Fibroblast of skin of left quadriceps (primary cell): ENCODE data around the gene CEP85L.
"Not testable (repeated sequence)": the region's sequence is repeated elsewhere in the genome, so short reads cannot be mapped to it uniquely, and the experiment has no call there.

ENCODE experiments used
- DNase-seq, 2 experiments: peaks; one replicate each; pipeline ENCODE4 v3.0.0-alpha.2; 2013; ENCODE audit warnings: low read depth in 2 of 2

CEP85L gene

DNA sequence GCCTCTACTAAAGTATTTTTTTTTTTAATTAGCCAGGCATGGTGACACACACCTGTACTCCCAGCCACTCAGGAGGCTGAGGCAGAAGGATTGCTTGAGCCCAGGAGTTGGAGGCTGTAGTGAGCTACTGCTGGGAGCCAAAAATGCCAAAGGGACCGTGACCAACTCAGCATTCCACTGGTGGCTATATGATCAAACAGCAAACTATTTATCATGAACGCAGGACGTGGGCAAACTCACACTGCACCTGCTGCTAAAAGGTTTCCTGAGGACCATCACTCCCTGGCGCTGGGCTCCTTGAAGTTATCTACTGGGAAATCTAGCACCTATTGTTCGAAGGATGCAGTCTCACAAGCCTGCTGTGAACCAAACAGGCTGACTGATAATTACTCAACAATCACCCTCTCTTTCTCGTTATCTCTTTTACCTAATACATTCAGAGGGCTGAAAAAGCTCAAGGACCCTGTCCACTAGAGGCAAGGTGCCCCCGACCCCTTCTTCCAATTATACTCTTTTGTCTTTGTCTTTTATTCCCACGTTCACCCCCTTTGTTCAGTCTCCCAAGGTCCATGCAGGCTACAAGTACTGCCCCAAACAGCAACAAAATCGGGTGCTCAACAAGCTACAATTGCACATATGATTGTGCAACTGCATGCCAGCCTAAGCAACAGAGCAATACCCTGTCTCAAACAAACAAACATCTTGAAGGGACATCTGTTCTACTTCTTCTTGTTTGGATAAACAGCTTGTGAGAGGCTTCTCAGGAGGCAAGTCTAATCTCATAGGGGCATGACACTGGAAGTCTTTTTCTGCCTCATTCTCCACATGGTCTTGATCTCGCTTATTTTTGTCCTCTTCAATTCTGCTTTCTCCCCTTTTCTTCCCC is 151.0 kb downstream of the CEP85L start:
- no peak for DNase-seq

DNA sequence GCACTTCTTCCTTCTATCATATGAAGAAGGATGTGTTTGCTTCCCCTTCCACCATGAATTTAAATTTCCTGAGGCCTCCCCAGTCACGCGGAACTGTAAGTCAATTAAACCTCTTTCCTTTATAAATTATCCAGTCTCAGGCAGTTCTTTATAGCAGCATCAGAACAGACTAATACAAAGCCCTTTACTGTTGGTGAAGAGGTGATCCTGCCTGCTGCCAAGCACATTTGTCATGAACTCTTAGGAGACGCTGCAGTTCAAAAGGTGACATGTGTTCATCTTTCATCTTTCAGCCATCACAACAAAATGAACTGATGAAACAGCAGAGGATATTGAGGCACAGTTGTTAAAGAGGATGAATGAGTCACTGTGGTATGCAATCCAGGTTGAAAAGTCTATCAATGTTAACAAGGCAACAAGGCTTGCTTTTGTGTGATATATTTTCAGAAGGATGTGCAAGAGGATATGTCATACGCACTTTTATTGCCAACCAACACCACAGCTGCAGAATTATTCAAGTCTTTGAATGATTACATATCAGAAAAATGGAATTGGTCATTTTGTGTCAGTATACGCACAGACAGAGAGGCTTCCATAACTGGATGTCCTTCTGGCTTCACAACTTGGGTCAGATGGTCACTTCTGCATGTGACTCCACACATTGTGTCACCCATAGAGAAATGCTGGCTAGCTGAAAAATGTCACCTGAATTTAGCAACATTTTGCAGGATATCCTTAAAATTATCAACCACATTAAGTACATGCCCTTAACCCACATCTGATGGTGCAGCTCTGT is 155.7 kb downstream of the CEP85L start:
- peak; percentile 21 to 25 for DNase-seq

DNA sequence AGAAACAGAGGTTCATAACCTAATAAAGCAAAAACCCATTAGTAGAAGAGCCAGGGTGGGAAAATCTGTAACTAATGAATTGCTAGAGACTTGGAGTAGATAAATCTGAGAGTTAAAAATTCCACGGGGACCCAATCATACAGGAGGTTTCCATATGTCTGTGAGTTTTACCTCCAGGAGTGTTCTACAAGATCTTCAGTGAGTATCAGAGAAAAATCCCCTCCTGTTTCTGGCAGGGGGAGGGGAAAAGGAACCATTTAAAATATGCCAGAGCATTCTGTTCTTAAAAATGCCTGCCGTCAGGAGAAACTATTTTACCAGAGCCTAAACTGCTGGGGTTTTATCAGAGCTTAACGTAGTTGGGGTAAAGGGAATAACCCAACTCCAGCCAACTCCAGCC is 157.3 kb downstream of the CEP85L start:
- DNase-seq, result peak in 1 of 2 experiments; percentile 12

DNA sequence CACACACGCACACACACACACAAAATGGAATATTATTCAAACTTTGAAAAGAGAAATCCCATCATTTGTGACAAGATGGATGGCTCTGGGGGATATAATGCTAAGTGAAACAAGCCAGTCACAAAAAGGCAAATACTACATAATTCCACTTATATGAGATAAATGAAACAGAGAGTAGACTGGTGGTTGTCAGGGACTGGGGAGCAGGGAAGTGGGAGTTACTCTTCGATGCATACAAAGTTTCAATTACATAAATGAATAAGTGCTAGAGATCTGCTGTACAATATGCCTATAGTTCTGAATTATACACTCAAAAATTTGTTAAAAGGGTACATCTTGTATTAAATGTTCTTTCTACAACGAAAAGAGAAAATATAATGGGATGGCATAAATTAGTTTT is 161.4 kb downstream of the CEP85L start:
- no peak for DNase-seq

DNA sequence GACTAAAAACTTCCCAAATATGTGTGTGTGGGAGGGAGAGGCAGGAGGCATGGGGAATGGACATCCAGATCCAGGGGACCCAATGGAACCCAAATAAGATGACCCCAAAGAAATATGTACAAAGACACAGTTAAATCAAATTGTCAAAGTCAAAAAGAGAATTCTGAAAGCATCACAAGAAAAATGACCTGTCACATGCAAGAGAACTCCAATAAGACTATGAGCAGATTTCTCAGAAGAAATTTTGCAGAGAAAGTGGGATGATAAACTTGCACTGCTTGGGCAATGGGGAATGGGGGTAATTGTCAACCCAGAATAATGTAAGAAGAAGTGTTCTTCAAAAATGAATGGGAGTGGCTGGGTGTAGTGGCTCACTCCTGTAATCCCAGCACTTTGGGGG is 162.8 kb downstream of the CEP85L start:
- no peak for DNase-seq

DNA sequence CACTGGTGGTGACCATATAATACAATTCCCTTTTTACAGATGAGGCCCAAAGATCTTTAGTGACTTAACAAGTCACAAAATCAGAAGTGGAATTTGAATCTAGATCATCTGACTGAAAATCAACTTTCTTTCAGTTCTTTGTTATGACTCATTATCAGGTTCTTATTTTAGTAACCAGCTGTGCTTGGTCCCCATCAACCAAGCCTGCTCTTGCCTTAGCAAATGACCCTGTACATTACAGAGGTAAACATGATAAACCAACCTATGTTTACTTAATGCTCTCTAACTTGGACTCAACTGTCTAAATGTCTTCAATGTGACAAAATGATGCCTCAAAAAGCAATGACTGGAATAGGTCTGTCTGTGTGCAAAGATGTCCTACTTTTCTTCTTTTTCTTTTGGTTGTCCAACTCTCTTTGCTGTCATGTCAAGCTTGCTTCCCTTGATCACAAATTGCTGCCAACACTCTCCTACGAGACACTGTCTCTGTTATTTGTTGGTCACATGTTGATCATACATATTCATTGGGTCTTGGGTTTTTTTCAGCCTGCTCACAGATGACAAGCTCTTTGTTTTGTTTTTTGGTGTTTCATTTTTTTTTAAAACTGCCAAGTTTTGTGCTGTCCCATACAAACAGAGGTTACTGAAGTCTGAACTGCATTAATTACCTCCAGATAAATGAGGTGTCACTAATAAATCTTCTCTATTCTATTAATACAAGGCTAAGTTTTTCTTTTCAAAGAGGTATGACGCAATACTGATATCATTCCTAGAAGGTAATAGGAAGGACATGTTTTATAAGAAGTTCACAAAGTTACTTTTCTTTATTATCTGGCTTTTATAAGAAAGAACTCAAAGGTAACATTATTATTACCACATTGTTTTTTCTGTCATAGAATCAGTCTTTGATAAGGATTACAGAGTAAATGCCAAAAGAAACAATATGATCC is 165.5 kb downstream of the CEP85L start:
- DNase-seq, result no peak

DNA sequence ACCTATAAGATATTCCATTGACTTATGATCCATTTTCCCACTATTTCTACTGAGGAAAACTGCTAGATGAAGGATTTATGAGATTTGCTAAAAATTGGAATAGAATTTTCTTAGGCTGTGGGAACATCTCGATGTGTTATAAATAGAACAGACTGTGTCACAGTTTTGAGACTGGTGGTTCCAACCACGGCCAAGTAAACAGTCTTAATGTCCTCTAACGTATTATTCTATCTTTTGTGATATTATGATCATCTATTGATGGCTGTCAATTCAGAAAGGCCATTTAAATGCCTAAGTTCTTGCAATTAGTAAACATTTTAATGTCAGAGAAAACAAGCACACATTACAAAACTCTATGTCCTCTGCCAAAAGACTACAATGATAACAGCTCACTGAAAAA is 174.8 kb downstream of the CEP85L start:
- no peak for DNase-seq

DNA sequence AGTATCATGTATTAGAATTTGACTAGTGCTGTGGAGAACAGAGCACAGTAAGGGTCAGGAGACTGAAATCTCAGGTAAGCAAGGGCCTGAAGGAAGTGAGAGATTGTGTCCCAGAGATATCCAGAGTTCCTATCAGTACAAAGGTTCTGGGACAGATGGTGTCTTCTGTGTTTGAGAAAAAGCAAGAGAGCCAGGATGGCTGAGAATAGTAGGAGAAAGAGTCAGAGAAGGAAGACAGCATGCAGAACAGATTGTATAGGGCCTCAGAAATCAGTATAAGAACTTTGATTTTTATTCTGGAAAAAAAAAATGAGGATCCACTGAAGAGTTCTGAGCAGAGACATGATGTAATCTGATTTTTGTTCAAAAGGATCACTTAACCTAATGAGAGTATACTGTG is 178.1 kb downstream of the CEP85L start:
- DNase-seq, result no peak

DNA sequence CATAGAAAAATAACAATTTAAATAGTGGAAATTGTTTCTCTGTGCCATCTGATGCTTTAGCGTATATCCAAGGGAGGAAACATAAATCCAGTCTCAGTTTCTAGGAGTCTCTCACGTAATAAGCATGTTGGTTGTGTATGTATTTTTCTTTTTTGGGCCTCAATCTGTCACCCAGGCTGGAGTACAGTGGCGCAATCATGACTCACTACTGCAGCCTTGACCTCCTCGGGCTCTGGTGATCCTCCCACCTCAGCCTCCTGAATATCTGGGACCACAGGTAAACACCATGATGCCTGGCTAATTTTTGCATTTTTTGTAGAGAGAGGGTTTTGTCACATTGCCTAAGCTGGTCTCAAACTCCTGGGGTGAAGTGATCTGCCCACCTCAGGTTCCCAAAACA is 181.9 kb downstream of the CEP85L start:
- no peak for DNase-seq

DNA sequence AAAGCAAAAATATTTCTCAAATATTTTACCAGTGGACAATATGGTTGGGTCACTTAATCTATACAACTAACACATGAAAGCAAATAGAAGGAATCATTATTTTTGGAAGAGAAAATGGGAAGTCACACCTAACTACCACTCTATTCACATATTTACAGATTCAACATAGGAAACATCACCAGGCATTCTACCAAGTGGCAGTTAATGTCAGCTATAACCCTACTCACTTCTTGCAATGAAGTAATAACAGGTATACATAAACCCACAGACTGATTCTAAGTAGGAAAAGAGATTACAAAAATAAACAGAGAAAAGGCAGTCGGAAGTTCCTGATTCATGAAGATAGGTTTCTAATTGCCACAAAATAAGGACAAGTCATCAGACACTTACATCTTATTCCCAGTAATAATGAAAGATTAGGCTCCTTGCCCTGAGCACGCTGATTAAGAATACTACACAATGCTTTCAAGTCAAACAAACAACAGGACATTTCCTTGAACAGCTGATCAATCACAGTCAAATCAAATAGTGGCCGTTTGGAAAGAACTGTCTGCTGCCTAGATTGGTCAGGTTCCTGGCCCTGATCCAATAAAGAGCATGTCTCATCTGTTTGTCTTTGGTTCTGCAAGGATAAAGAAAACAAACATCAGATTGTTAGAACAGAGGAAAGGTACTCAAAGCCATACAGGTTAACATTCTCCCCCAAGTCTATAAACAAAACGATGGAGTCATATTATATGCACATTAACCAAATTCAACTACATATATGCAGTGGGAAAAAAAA is 182.5 kb downstream of the CEP85L start:
- DNase-seq, result no peak

DNA sequence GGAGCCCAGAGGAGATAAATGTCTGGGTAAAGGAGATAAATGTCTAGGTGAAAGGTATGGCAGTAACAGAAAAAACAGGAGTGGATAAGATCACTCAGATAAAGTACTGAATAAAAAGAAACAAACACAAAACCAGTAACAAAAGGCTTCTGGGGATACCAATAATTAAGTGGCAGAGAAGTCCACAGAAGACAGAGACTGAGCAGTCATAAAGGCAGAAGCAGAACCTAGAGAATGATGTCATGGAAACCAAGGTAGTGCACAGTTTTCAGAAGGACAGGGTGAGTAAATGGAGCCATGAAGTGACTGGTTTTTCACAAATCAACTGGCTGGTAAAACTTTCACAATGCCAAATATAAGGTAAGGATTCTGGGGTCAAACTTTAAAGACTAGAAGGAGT is 184.2 kb downstream of the CEP85L start:
- no peak for DNase-seq

DNA sequence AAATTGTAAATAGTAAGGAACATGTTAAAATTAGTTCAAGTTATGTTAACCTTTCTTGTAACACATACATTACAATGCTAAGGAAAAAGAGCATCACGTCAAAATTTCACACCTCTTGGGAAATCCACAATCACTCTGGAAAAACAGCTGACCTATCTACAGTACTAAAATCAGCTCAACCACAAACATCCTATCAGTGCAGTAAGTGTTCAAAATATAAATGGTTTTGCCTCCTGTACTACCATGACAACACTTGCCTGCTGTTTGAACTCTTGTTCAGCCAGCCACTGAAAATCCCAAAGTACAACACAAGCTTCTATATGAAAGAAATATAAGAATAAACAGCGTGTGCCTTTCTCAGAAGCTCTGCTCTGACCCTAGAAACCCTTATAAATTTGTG is 186.8 kb downstream of the CEP85L start:
- no peak for DNase-seq

DNA sequence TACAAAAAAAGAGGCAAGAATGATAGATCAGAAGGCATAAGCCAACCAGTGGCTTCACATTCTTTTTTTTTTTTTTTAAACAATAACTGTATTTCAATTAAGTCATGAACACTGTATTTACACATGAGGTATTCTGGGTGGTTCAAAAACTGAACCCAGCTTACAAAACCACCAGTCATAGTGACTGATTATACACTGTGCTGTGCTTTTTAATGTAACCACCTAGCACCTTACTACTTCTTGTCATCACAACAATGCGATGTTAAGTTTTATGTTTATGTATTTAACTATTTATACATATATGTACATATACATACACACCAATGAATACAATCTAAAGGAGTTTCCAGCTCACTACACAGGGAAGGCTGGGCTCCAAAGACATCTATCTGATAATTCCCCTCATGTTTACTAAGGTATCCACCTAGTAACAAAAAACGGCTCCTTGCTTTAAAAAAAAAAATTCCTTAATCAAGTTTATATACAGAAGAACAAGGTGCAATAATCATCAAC is 190.4 kb downstream of the CEP85L start:
- DNase-seq, result no peak

DNA sequence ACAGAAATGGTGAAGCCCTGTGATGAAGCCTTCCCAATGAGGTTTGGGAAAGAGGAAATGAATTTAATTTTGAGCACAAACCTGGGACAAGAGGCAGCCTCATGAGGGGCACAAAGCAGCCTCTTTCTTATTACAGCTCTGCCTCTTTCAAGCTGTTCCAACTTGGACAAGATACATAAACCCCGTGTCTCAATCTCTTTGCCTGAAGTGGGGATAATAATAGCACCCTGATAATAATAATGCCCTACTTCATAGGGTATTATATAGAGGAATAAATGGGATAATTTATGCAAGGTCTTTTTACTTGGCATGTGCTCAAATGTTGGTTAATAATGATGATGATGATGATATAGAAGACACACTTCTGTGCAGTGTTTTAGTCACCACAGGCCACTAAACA is 194.4 kb downstream of the CEP85L start:
- no peak for DNase-seq

DNA sequence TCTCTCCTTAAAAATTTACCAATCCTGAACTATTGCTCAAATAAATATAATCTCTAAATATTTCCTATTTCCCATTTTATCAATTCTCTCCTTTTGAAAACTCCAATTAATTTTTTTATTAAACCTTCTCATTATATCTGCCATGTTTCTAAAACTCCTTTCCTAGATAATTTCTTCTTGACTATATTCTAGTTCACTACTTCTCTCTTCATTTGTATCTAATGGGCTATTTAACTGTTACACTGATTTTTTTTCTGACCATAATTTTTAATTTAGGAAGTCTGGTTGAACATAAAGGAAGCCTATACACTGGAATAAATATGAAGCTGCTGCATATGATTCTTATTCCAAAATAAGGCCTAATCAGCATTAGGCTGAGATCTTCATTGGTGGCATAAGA is 199.6 kb downstream of the CEP85L start:
- DNase-seq, result no peak

DNA sequence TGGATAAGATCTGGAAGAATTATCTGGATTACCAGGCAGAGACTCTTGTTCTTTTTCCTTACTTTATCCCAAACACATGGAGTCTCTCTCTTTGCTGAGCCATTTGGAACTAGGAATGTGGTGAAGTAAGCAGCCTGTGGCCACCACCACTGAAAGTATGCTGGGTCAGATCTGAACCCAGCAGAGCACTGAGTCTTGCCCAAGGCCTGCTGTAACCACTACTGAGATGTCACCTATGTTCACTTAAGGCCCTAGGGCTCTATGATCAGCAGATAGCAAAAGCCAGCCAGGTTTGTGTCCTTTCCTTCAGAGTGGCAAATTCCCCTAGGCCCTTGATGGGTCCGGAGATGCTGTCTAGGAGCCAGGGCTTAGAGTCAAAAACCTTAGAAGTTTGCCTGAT is 206.6 kb downstream of the CEP85L start:
- no peak for DNase-seq

DNA sequence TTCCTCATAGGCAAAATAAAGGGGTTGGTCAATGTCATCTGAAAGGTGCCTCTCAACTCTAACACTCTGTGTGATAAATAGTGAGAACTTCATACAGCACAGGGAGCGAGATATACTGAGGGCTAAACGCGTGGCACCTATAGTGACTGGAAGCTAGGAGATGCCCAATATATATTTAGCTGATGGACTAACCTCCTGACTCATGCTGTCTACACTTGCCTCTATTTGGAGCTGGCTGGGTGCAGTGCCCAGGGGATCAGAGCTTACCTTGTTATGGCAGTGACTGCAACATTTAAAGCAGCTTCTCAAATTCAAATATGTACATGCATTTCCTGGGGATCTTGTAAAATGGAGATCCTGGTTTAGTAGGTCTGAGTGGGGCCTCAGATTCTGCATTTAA is 214.9 kb downstream of the CEP85L start:
- DNase-seq, result no peak

DNA sequence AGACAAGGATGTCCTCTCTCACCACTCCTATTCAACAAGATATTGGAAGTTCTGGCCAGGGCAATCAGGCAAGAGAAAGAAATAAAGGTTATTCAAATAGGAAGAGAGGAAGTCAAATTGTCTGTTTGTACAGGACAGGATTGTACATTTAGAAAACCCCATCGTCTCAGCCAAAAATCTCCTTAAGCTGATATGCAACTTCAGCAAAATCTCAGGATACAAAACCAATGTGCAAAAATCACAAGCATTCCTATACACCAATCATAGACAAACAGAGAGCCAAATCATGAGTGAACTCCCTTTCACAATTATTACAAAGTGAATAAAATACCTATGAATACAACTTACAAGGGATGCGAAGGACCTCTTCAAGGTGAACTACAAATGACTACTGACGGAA is 217.2 kb downstream of the CEP85L start:
- DNase-seq, result not testable (repeated sequence)

DNA sequence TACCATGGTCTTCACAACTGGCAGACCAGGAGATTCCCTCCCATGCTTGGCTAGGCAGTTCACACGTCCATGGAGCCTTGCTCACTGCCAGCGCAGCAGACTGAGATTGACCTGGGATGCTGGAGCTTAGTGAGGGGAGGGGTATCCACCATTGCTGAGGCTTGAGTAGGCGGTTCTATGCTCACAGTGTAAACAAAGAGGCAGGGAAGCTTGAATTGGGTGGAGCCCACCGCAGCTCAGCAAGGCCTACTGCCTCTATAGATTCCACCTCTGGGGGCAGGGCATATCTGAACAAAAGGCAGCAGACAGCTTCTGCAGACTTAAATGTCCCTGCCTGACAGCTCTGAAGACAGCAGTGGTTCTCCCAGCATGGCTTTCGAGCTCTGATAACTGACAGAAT is 230.1 kb downstream of the CEP85L start:
- not testable (repeated sequence) for DNase-seq

DNA sequence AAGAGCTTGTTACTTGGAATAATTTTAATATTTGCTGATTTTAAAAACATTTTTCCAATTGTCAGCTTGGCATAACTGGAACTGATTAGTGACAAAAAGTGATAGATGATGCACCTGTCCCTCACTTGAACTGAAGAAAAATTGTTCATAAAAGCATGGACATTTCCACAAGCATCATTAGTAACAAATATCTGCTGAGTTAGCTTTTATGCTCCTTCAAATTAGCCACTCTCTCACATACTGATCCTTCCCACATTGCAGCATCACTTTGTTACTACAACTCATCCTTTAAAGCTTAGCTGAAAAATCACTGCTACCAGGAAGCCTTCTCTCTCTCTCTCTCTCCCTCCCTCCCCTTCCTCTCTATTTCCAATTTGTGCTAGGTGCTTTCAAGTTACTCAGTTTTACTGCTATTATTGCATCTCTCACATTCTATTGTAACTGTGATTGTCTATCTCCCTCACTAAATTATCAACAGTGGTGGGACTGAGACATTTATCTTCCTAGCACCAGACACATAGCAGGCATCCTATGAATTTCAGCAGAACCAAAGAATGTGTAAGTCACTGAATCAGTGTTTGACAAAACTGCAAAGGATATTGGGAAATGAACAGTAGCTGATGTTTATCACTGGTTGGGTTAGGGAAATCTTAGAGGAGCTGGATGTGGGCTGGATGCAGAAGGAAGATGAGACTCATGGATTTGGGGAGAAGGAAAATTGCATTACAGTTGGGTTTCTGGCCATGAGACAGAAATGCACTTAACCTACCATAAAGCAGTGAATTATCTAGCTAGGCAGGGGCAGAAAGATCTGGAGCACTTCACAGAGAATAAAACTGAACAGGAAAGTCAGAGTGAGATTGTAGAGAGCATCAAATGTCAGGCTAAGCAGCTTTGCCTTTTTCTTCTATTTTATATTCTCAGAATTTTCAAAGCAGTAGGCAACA is 231.7 kb downstream of the CEP85L start:
- DNase-seq, result no peak
